NCI-H460 (cell line): Measurements from ENCODE around the gene PET117. TPM values are rescaled to one million over a fixed set of nuclear protein-coding genes. Genes with fewer than 3 reads are reported as not detected.
"Not testable (repeated sequence)": the region's sequence is repeated elsewhere in the genome, so short reads cannot be mapped to it uniquely, and the experiment has no call there.

Experiments
- DNase-seq: peaks from one replicate; pipeline ENCODE4 v3.0.0-alpha.2; 2016; ENCODE audit warnings: low read depth; ENCODE audit errors: extremely low read depth
- small RNA-seq, 2 experiments: library from RNA; depleted of rRNA; stranded (forward); fragments of <200 nt; gene quantifications; one replicate each; pipeline ENCODE3, GENCODE V24; 2014
- total RNA-seq: library from RNA; depleted of rRNA; stranded (reverse); fragments of >200 nt; shearing (Covaris generic); gene quantifications from 2 replicates; pipeline ENCODE4 v1.2.3, GENCODE V29; 2014; rRNA removed

Gene PET117
- total RNA-seq, 1 experiment from 2014 or later, result 38.0 TPM

- no peak for DNase-seq
These were observed 16.7 kb downstream of the PET117 start for GRCh38 chr20:18154342-18154741.

- no peak for DNase-seq
These were observed 18.4 kb downstream of the PET117 start for GRCh38 chr20:18156045-18156444.

GRCh38 chr20:18164356-18164755 is 26.7 kb downstream of the PET117 start:
- DNase-seq, result no peak

- no peak for DNase-seq
These were observed 27.9 kb downstream of the PET117 start for GRCh38 chr20:18165553-18165952.

- DNase-seq, result no peak
These were observed 28.7 kb downstream of the PET117 start for GRCh38 chr20:18166241-18166881.

GRCh38 chr20:18166950-18167349 is 29.3 kb downstream of the PET117 start:
- no peak for DNase-seq

- DNase-seq, result no peak
These were observed 34.7 kb downstream of the PET117 start for GRCh38 chr20:18172379-18172778.

GRCh38 chr20:18174906-18175683 is 37.4 kb downstream of the PET117 start:
- no peak for DNase-seq

GRCh38 chr20:18176318-18176785 is 38.7 kb downstream of the PET117 start:
- DNase-seq, result peak; percentile 4

GRCh38 chr20:18180366-18180765 is 42.7 kb downstream of the PET117 start:
- DNase-seq, result not testable (repeated sequence)

GRCh38 chr20:18180815-18181214 is 43.2 kb downstream of the PET117 start:
- no peak for DNase-seq

- no peak for DNase-seq
These were observed 49.4 kb downstream of the PET117 start for GRCh38 chr20:18187020-18187419.

- no peak for DNase-seq
These were observed 50.8 kb downstream of the PET117 start for GRCh38 chr20:18188434-18188833.

- no peak for DNase-seq
These were observed 52.9 kb downstream of the PET117 start for GRCh38 chr20:18190338-18191233.

GRCh38 chr20:18191306-18191705 is 53.6 kb downstream of the PET117 start:
- no peak for DNase-seq

Small RNA genes lying within 50 kb of the gene (small RNA-seq; reads per million reads assigned to genes)
- 0 reads per million in 2 experiments for gene RF00019
- gene RNU7-137P, result 0 reads per million in 2 experiments

Other genes with a start within 250 kb of the PET117 start
- 209 and 213 TPM in 2 replicates for gene SNX5, start 169.1 kb upstream of the PET117 start, total RNA-seq
- 27.4 and 28.0 TPM in 2 replicates for gene MGME1, start 168.8 kb upstream of the PET117 start, total RNA-seq
- not detected in 2 replicates for gene OVOL2, start 79.9 kb upstream of the PET117 start, total RNA-seq
- gene KAT14, start within 50 bp of the PET117 start, total RNA-seq, result 6.3 and 7.3 TPM in 2 replicates
- gene ZNF133, start 150.7 kb downstream of the PET117 start, total RNA-seq, result 11.5 and 13.9 TPM in 2 replicates